Heart left ventricle (tissue), 16 donors: Measurements from ENCODE around the gene MACO1. TPM values are rescaled to one million over a fixed set of nuclear protein-coding genes. Genes with fewer than 3 reads are reported as not detected.

Source experiments
- ATAC-seq, 4 donors: fragments of 200-7000 bp; cut with Tn5 transposase; one replicate each; pipeline ENCODE4 v1.9.1; 2020 to 2022; ENCODE audit warnings: moderate library complexity in 4 of 4, mild to moderate bottlenecking in 3 of 4, moderate number of reproducible peaks in 1 of 4
- DNase-seq, 5 donors: peaks; one replicate each; pipeline ENCODE4 v3.0.0-alpha.2; 2020
- H3K27ac ChIP-seq, 12 donors: fragments of 200-600 bp; sonication (generic) in 4 of 12; one replicate each; pipeline versions ENCODE4 v1.5.0 to v1.8.0; 2016 to 2022; ENCODE audit warnings: mild to moderate bottlenecking in 2 of 12
- H3K27me3 ChIP-seq, 9 donors: fragments of 200-600 bp; sonication (generic) in 2 of 9; one replicate each; pipeline versions ENCODE4 v1.5.1 to v1.8.0; 2016 to 2022; ENCODE audit warnings: mild to moderate bottlenecking in 3 of 9
- H3K36me3 ChIP-seq, 9 donors: fragments of 200-600 bp; sonication (generic) in 2 of 9; one replicate each; pipeline versions ENCODE4 v1.5.0 to v1.8.0; 2018 to 2022; ENCODE audit warnings: mild to moderate bottlenecking in 2 of 9
- H3K4me1 ChIP-seq, 12 donors: fragments of 200-600 bp; sonication (generic) in 4 of 12; one replicate each; pipeline versions ENCODE4 v1.5.0 to v1.8.0; 2016 to 2022; ENCODE audit warnings: mild to moderate bottlenecking in 3 of 12
- H3K4me3 ChIP-seq, 12 donors: fragments of 200-600 bp; sonication (generic) in 4 of 12; one replicate each; pipeline versions ENCODE4 v1.5.0 to v1.8.0; 2017 to 2022; ENCODE audit warnings: mild to moderate bottlenecking in 9 of 12, moderate library complexity in 4 of 12
- H3K9me3 ChIP-seq, 12 donors: fragments of 200-600 bp; sonication (generic) in 4 of 12; one replicate each; pipeline versions ENCODE4 v1.5.0 to v1.8.0; 2016 to 2022; ENCODE audit warnings: mild to moderate bottlenecking in 1 of 12
- CTCF ChIP-seq, 12 donors: fragments of 200-600 bp; sonication (generic) in 4 of 12; IDR thresholded peaks; one replicate each; pipeline versions ENCODE4 v1.5.0 to v1.8.0; 2018 to 2022; ENCODE audit warnings: antibody characterized with exemption in 12 of 12, mild to moderate bottlenecking in 5 of 12
- POLR2A ChIP-seq, 2 donors: fragments of 450-650 bp; IDR thresholded peaks; one replicate each; pipeline ENCODE4 v1.6.1; 2017; ENCODE audit warnings: antibody characterized with exemption in 2 of 2, mild to moderate bottlenecking in 2 of 2, moderate library complexity in 2 of 2
- WGBS, 4 donors: extraction: QIAGEN DNeasy Blood & Tissue Kit in 2 of 4; methylation state at CpG; one replicate each; pipeline versions ENCODE4 v1.1.5 to v1.1.7; 2013 to 2018; 5-methylcytosine and 5-hydroxymethylcytosine counted together
- intact Hi-C, 10 donors: fragments of 100-400 bp; cut with DNase I; formaldehyde crosslinking; loops; one replicate each; pipeline versions ENCODE4 v1.11.1 to v1.14.2; 2022
- polyA plus RNA-seq, 2 donors: library from polyadenylated mRNA; stranded (reverse); fragments of 200-250 nt; gene quantifications; one replicate each; pipeline ENCODE4 v1.2.3, GENCODE V29; 2013
- total RNA-seq, 9 donors: library from RNA; depleted of rRNA in 2 of 9; stranded (reverse); fragments of >200 nt in 2 of 9; fragmentation: NEBNext Ultra II Directional in 3 of 9; extraction: Animal tissue kit (Norgen Biotek cat#: 25700) in 3 of 9; gene quantifications; one replicate each; pipeline versions ENCODE4 v1.1.0 to v1.2.4, GENCODE V29; 2016 to 2023
- donor health status: ischemic (EF 13 %, LVEDD 7.1; RV severe dilation, severe dysfunction).
- donor health status: healthy with polysubstance abuse.
- donor health status: DM: no; HTN: yes; CAD: no.
- donor health status: DM: no; HTN: no; CAD: no.
- donor health status: ischemic (EF 25% LVEDD 6.9; RV normal size, moderate dysfunction).
- donor health status: ischemic (EF 25% LVEDD 5.7; RV mildly dilated, moderate dysfunction).
- donor health status: healthy.
- donor health status: DM: yes; HTN: yes; CAD: no.
- donor health status: ischemic (EF 35%, LVEDD 5.7; RV mildly dilated, moderate dysfunction).
- donor health status: nonischemic (EF 11% LVEDD 7.7; RV severe dilation, severe dysfunction).
- donor health status: DM: yes; HTN: yes; CAD: no.
- donor health status: PGD.
- donor health status: ischemic (EF 29% LVEDD 5.4; RV normal size, mild dysfunction).
- donor health status: nonischemic (EF 23%, LVEDD 6.1; RV moderate dilation, normal function).

The MACO1 gene
- total and polyA plus RNA-seq, 11 donors, result 5.8 to 21.0 (median 14.0) TPM

GRCh38 chr1:25543005-25543424 lies 112.3 kb downstream of the MACO1 start:
- ATAC-seq (peak in 1 of 4 donors; percentile 2), DNase-seq (no peak)
- Histone ChIP-seq H3K9me3 (no peaks in the 10 kb centered on the region), H3K4me3 (peak overlapping the region in 11 of 12 donors; percentile 82 to 99 (median 94)), H3K27ac (peak overlapping the region in 11 of 12 donors; percentile 84 to 96 (median 88)), H3K36me3 (no peaks in the 10 kb centered on the region), H3K27me3 (no peaks in the 10 kb centered on the region), H3K4me1 (peaks cover 0 to 44% (median 28%) of the 10 kb centered on the region in 12 donors)
- WGBS, 4 donors, result 18 to 30% (median 22%) methylated on average over 7 of the region's 7 CpGs
- intact Hi-C loops, result loop anchor here in 1 of 10 donors (10.0 kb wide), 1 partner anchor 152 kb away; no protein-coding TSS in a partner anchor
- TF ChIP-seq POLR2A (IDR thresholded peaks at IDR 0.05) (no peak), CTCF (IDR thresholded peaks at IDR 0.05) (no peak)

GRCh38 chr1:25543425-25544242 lies 112.9 kb downstream of the MACO1 start, which contains the start of gene LDLRAP1:
Gene LDLRAP1, plus strand, starts transcription at chr1:25543606. Its CDS starts 93 bp downstream, at chr1:25543699.
- DNase-seq (peak; percentile 82 to 92 (median 83)), ATAC-seq (peak; percentile 79 to 96 (median 94))
- peak within 1 kb of the TSS; percentile 43 to 96 (median 88) for H3K27ac ChIP-seq
- intact Hi-C loops, result loop anchor here in 1 of 10 donors (10.0 kb wide), 1 partner anchor 151 kb away; no protein-coding TSS in a partner anchor
- H3K4me1 ChIP-seq, result peaks cover 3 to 48% (median 33%) of the 10 kb centered on the region in 12 donors
- H3K36me3 ChIP-seq, result no peaks in the 10 kb centered on the region
- TF ChIP-seq POLR2A (IDR thresholded peaks at IDR 0.05) (peak; percentile 82 to 96), CTCF (IDR thresholded peaks at IDR 0.05) (peak in 2 of 12 donors; percentile 11 to 12)
- no peaks in the 10 kb centered on the region for H3K9me3 ChIP-seq
- peak within 1 kb of the TSS; percentile 82 to 99 (median 94) for H3K4me3 ChIP-seq
- H3K27me3 ChIP-seq, result no peaks in the 10 kb centered on the region
- 0 to 1% (median 1%) methylated on average over 17 to 99 of the region's 99 CpGs for WGBS, 4 donors

GRCh38 chr1:25544243-25544764 lies 113.6 kb downstream of the MACO1 start:
- intact Hi-C loops, result loop anchor here in 1 of 10 donors (10.0 kb wide), 1 partner anchor 150 kb away; no protein-coding TSS in a partner anchor
- peak overlapping the region; percentile 82 to 99 (median 94) for H3K4me3 ChIP-seq
- WGBS, 4 donors, result 7 to 16% (median 12%) methylated on average over 10 to 25 of the region's 25 CpGs

More at GRCh38 chr1:25544243-25544764, 113.6 kb downstream of the MACO1 start:
- DNase-seq (no peak), ATAC-seq (peak in 1 of 4 donors; percentile 7)
- no peaks in the 10 kb centered on the region for H3K27me3 ChIP-seq
- H3K36me3 ChIP-seq, result no peaks in the 10 kb centered on the region
- no peak for TF ChIP-seq POLR2A (IDR thresholded peaks at IDR 0.05)
- TF ChIP-seq CTCF (IDR thresholded peaks at IDR 0.05), result no peak
- H3K9me3 ChIP-seq, result no peaks in the 10 kb centered on the region
- peak overlapping the region; percentile 43 to 96 (median 88) for H3K27ac ChIP-seq
- peaks cover 8 to 55% (median 40%) of the 10 kb centered on the region in 12 donors for H3K4me1 ChIP-seq
